ENCODE results near the gene DLGAP1.

- TF ChIP-seq CTCF (IDR thresholded peaks at IDR 0.05) (no peak), ZFX (IDR thresholded peaks at IDR 0.05; ENCODE audit: borderline replicate concordance) (no peak)
Observed at GRCh38 chr18:3777122-3777521, 678.0 kb downstream of the DLGAP1 start.
